ENCODE measurements around the gene MYO1D. TPM values are rescaled to one million over a fixed set of nuclear protein-coding genes. Genes with fewer than 3 reads are reported as not detected.
A peak's percentile ranks its signal among the peaks of the same experiment; 100 is the strongest.

MYO1D gene
- total RNA-seq, 1 experiment from 2014 or later = 29.9 TPM

DNA sequence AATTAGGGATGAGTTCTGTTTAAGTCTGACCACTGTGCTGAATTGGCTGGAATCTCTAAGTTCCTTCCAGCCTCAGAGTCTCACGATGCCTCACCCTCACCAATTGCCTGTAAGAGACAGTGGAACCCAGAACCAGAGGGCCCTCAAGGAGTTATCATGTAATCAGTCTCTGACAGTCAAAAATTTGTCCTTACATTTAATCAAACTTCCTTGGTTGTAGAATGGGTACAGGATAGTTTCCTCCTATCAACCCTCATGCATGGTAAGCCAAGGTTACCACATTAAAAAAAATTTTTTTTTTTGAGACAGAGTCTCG is 306.9 kb downstream of the MYO1D start (continued):
- TF ChIP-seq, protein P1, sequence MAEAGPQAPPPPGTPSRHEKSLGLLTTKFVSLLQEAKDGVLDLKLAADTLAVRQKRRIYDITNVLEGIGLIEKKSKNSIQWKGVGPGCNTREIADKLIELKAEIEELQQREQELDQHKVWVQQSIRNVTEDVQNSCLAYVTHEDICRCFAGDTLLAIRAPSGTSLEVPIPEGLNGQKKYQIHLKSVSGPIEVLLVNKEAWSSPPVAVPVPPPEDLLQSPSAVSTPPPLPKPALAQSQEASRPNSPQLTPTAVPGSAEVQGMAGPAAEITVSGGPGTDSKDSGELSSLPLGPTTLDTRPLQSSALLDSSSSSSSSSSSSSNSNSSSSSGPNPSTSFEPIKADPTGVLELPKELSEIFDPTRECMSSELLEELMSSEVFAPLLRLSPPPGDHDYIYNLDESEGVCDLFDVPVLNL (CRISPR knock-in tag; IDR thresholded peaks at IDR 0.05; ENCODE audit: borderline replicate concordance, low read depth) = no peak
- TF ChIP-seq JUN (CRISPR knock-in tag; IDR thresholded peaks at IDR 0.05) (no peak), ZNF263 (CRISPR knock-in tag; IDR thresholded peaks at IDR 0.05; ENCODE audit: low read depth) (no peak)
- TF ChIP-seq, protein P2, sequence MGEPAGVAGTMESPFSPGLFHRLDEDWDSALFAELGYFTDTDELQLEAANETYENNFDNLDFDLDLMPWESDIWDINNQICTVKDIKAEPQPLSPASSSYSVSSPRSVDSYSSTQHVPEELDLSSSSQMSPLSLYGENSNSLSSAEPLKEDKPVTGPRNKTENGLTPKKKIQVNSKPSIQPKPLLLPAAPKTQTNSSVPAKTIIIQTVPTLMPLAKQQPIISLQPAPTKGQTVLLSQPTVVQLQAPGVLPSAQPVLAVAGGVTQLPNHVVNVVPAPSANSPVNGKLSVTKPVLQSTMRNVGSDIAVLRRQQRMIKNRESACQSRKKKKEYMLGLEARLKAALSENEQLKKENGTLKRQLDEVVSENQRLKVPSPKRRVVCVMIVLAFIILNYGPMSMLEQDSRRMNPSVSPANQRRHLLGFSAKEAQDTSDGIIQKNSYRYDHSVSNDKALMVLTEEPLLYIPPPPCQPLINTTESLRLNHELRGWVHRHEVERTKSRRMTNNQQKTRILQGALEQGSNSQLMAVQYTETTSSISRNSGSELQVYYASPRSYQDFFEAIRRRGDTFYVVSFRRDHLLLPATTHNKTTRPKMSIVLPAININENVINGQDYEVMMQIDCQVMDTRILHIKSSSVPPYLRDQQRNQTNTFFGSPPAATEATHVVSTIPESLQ (CRISPR knock-in tag; IDR thresholded peaks at IDR 0.05) = no peak
- TF ChIP-seq, protein P3, sequence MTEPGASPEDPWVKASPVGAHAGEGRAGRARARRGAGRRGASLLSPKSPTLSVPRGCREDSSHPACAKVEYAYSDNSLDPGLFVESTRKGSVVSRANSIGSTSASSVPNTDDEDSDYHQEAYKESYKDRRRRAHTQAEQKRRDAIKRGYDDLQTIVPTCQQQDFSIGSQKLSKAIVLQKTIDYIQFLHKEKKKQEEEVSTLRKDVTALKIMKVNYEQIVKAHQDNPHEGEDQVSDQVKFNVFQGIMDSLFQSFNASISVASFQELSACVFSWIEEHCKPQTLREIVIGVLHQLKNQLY (CRISPR knock-in tag; IDR thresholded peaks at IDR 0.05) = no peak
- TF ChIP-seq, protein P4, sequence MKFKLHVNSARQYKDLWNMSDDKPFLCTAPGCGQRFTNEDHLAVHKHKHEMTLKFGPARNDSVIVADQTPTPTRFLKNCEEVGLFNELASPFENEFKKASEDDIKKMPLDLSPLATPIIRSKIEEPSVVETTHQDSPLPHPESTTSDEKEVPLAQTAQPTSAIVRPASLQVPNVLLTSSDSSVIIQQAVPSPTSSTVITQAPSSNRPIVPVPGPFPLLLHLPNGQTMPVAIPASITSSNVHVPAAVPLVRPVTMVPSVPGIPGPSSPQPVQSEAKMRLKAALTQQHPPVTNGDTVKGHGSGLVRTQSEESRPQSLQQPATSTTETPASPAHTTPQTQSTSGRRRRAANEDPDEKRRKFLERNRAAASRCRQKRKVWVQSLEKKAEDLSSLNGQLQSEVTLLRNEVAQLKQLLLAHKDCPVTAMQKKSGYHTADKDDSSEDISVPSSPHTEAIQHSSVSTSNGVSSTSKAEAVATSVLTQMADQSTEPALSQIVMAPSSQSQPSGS (CRISPR knock-in tag; IDR thresholded peaks at IDR 0.05; ENCODE audit: borderline replicate concordance, low read depth) = no peak

DNA sequence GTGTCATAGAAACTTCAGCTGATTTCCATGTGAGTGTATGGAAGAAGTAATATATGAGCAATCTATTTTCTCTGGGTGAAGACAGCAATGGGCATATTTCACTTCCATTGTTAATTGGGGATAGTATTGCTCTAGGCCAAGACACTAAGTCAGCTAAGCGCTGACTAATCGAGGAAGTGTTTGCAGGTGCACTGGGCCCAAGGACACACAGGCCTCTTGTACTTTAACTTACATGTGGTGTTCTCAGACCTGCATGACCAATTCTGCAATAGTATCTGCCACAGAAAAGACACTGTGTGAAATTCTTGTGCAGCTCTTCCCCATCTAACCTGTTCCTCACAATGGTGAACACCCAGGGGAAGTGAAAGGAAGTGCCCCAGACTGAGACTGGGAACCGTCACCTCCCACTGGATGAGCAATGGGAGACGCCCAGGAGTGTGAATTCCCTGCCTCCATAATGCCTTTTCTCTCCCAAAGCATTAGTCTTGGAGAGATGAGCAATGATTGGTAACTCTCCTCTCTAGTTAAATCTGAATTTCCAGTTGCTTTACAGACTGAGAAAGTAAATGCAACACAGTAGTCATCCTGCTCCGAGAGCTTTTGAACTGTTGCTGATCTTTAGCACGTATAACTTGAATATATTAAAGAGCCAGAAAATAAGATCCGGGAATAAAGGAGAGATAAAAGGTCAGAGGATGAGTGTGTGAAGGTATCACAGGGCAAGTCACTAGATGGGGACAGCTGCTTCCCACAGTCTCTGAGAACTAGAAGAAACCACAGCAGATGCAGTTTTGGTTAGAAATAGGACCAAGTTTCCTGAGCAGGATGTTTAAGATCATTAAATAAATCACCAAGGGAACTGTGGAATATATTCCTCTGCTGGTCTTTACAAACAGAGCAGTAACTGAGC is 307.5 kb downstream of the MYO1D start:
- H3K27me3 Mint-ChIP-seq (ENCODE audit: low read depth) = no peaks in the 10 kb centered on the region
- ChIA-PET POLR2A (interaction anchor here (0.5 kb wide), 1 partner anchor 13 kb away, joined by 3 read pairs; no protein-coding TSS in a partner anchor), CTCF (no interaction called here)
- H3K4me1 Mint-ChIP-seq = peaks cover 10% of the 10 kb centered on the region
- DNase-seq (ENCODE audit: low spot score) (no peak), ATAC-seq (peak; percentile 46; the same call in 1 of the 2 replicates)
- H3K27ac Mint-ChIP-seq = no peak overlapping the region
- H3K36me3 Mint-ChIP-seq = no peaks in the 10 kb centered on the region
- H3K4me3 Mint-ChIP-seq = no peak overlapping the region
- H3K9me3 Mint-ChIP-seq = no peaks in the 10 kb centered on the region
- TF ChIP-seq, protein P5, sequence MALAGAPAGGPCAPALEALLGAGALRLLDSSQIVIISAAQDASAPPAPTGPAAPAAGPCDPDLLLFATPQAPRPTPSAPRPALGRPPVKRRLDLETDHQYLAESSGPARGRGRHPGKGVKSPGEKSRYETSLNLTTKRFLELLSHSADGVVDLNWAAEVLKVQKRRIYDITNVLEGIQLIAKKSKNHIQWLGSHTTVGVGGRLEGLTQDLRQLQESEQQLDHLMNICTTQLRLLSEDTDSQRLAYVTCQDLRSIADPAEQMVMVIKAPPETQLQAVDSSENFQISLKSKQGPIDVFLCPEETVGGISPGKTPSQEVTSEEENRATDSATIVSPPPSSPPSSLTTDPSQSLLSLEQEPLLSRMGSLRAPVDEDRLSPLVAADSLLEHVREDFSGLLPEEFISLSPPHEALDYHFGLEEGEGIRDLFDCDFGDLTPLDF (CRISPR knock-in tag; IDR thresholded peaks at IDR 0.05) = no peak
- TF ChIP-seq, protein P6, sequence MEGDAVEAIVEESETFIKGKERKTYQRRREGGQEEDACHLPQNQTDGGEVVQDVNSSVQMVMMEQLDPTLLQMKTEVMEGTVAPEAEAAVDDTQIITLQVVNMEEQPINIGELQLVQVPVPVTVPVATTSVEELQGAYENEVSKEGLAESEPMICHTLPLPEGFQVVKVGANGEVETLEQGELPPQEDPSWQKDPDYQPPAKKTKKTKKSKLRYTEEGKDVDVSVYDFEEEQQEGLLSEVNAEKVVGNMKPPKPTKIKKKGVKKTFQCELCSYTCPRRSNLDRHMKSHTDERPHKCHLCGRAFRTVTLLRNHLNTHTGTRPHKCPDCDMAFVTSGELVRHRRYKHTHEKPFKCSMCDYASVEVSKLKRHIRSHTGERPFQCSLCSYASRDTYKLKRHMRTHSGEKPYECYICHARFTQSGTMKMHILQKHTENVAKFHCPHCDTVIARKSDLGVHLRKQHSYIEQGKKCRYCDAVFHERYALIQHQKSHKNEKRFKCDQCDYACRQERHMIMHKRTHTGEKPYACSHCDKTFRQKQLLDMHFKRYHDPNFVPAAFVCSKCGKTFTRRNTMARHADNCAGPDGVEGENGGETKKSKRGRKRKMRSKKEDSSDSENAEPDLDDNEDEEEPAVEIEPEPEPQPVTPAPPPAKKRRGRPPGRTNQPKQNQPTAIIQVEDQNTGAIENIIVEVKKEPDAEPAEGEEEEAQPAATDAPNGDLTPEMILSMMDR (IDR thresholded peaks at IDR 0.05) = no peak
- TF ChIP-seq, protein P7, sequence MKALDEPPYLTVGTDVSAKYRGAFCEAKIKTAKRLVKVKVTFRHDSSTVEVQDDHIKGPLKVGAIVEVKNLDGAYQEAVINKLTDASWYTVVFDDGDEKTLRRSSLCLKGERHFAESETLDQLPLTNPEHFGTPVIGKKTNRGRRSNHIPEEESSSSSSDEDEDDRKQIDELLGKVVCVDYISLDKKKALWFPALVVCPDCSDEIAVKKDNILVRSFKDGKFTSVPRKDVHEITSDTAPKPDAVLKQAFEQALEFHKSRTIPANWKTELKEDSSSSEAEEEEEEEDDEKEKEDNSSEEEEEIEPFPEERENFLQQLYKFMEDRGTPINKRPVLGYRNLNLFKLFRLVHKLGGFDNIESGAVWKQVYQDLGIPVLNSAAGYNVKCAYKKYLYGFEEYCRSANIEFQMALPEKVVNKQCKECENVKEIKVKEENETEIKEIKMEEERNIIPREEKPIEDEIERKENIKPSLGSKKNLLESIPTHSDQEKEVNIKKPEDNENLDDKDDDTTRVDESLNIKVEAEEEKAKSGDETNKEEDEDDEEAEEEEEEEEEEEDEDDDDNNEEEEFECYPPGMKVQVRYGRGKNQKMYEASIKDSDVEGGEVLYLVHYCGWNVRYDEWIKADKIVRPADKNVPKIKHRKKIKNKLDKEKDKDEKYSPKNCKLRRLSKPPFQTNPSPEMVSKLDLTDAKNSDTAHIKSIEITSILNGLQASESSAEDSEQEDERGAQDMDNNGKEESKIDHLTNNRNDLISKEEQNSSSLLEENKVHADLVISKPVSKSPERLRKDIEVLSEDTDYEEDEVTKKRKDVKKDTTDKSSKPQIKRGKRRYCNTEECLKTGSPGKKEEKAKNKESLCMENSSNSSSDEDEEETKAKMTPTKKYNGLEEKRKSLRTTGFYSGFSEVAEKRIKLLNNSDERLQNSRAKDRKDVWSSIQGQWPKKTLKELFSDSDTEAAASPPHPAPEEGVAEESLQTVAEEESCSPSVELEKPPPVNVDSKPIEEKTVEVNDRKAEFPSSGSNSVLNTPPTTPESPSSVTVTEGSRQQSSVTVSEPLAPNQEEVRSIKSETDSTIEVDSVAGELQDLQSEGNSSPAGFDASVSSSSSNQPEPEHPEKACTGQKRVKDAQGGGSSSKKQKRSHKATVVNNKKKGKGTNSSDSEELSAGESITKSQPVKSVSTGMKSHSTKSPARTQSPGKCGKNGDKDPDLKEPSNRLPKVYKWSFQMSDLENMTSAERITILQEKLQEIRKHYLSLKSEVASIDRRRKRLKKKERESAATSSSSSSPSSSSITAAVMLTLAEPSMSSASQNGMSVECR (CRISPR knock-in tag; IDR thresholded peaks at IDR 0.05; ENCODE audit: borderline replicate concordance) = no peak
- no peak for TF ChIP-seq MYBL2 (CRISPR knock-in tag; IDR thresholded peaks at IDR 0.05)
- TF ChIP-seq, protein P8, sequence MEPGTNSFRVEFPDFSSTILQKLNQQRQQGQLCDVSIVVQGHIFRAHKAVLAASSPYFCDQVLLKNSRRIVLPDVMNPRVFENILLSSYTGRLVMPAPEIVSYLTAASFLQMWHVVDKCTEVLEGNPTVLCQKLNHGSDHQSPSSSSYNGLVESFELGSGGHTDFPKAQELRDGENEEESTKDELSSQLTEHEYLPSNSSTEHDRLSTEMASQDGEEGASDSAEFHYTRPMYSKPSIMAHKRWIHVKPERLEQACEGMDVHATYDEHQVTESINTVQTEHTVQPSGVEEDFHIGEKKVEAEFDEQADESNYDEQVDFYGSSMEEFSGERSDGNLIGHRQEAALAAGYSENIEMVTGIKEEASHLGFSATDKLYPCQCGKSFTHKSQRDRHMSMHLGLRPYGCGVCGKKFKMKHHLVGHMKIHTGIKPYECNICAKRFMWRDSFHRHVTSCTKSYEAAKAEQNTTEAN (CRISPR knock-in tag; IDR thresholded peaks at IDR 0.05) = no peak
- TF ChIP-seq JAZF1 (CRISPR knock-in tag; IDR thresholded peaks at IDR 0.05) = no peak
- no peak for TF ChIP-seq KAT7 (CRISPR knock-in tag; IDR thresholded peaks at IDR 0.05; ENCODE audit: borderline replicate concordance)
- no peak for TF ChIP-seq ESRRA (CRISPR knock-in tag; IDR thresholded peaks at IDR 0.05; ENCODE audit: borderline replicate concordance)
- TF ChIP-seq ZBTB21 (CRISPR knock-in tag; IDR thresholded peaks at IDR 0.05; ENCODE audit: borderline replicate concordance) = no peak
- no peak for TF ChIP-seq ELF4 (CRISPR knock-in tag; IDR thresholded peaks at IDR 0.05; ENCODE audit: low read depth)
- TF ChIP-seq ZNF138 (CRISPR knock-in tag; conservative IDR thresholded peaks at IDR 0.05) = no peak
- no peak for TF ChIP-seq ZNF317 (CRISPR knock-in tag; IDR thresholded peaks at IDR 0.05; ENCODE audit: borderline replicate concordance, low read depth)
